Osteocyte (in vitro differentiated cells): ENCODE results near the gene OR10T2. TPM values are rescaled to one million over a fixed set of nuclear protein-coding genes. Genes with fewer than 3 reads are reported as not detected.

Experiments
- DNase-seq: peaks from one replicate; pipeline ENCODE4 v3.0.0; 2021; ENCODE audit warnings: mixed read lengths; ENCODE audit not compliant: unreplicated experiment; ENCODE audit errors: extremely low spot score
- H3K27ac Mint-ChIP-seq: one replicate; pipeline ENCODE4 v1.8.0; 2021; ENCODE audit warnings: mild to moderate bottlenecking, mixed read lengths; ENCODE audit not compliant: unreplicated experiment
- H3K27me3 Mint-ChIP-seq: one replicate; pipeline ENCODE4 v1.8.0; 2021; ENCODE audit warnings: mixed read lengths; ENCODE audit not compliant: unreplicated experiment
- H3K36me3 Mint-ChIP-seq: one replicate; pipeline ENCODE4 v1.8.0; 2021; ENCODE audit warnings: mixed read lengths; ENCODE audit not compliant: unreplicated experiment
- H3K4me1 Mint-ChIP-seq: one replicate; pipeline ENCODE4 v1.8.0; 2021; ENCODE audit warnings: mixed read lengths; ENCODE audit not compliant: unreplicated experiment
- H3K4me3 Mint-ChIP-seq: one replicate; pipeline ENCODE4 v1.8.0; 2021; ENCODE audit warnings: mild to moderate bottlenecking, moderate library complexity, mixed read lengths; ENCODE audit not compliant: unreplicated experiment
- H3K9me3 Mint-ChIP-seq: one replicate; pipeline ENCODE4 v1.8.0; 2021; ENCODE audit warnings: mixed read lengths; ENCODE audit not compliant: unreplicated experiment
- CTCF ChIP-seq: fragments of 200-600 bp; sonication (generic); IDR thresholded peaks from 2 replicates; pipeline ENCODE4 v1.5.0; 2021; ENCODE audit warnings: antibody characterized with exemption, mild to moderate bottlenecking, moderate library complexity
- total RNA-seq: library from RNA; stranded (reverse); gene quantifications from 2 replicates; pipeline ENCODE4 v1.2.1, GENCODE V29; 2021

Gene OR10T2
- total RNA-seq, 1 donor from 2014 or later, result not detected

- H3K27me3 Mint-ChIP-seq, result no peaks in the 10 kb centered on the region
- no peak overlapping the region for H3K4me3 Mint-ChIP-seq
- no peaks in the 10 kb centered on the region for H3K4me1 Mint-ChIP-seq
- no peaks in the 10 kb centered on the region for H3K9me3 Mint-ChIP-seq
- DNase-seq, result no peak
- no peaks in the 10 kb centered on the region for H3K36me3 Mint-ChIP-seq
- no peak for TF ChIP-seq CTCF
- no peak overlapping the region for H3K27ac Mint-ChIP-seq
These were observed 1.6 kb upstream of the OR10T2 start for GRCh38 chr1:158400871-158401270.

GRCh38 chr1:158396646-158397045, 2.6 kb downstream of the OR10T2 start:
- Mint-ChIP-seq H3K27ac (no peak overlapping the region), H3K27me3 (no peaks in the 10 kb centered on the region), H3K4me3 (no peak overlapping the region), H3K36me3 (no peaks in the 10 kb centered on the region), H3K9me3 (no peaks in the 10 kb centered on the region), H3K4me1 (no peaks in the 10 kb centered on the region)
- no peak for DNase-seq
- TF ChIP-seq CTCF, result no peak

GRCh38 chr1:158393476-158393875, 5.8 kb downstream of the OR10T2 start:
- H3K9me3 Mint-ChIP-seq, result no peaks in the 10 kb centered on the region
- TF ChIP-seq CTCF, result no peak
- no peak overlapping the region for H3K4me3 Mint-ChIP-seq
- H3K4me1 Mint-ChIP-seq, result no peaks in the 10 kb centered on the region
- no peaks in the 10 kb centered on the region for H3K36me3 Mint-ChIP-seq
- DNase-seq, result no peak
- no peaks in the 10 kb centered on the region for H3K27me3 Mint-ChIP-seq
- no peak overlapping the region for H3K27ac Mint-ChIP-seq

GRCh38 chr1:158391099-158391498, 8.2 kb downstream of the OR10T2 start:
- H3K4me1 Mint-ChIP-seq, result no peaks in the 10 kb centered on the region
- H3K36me3 Mint-ChIP-seq, result no peaks in the 10 kb centered on the region
- H3K27me3 Mint-ChIP-seq, result no peaks in the 10 kb centered on the region
- H3K4me3 Mint-ChIP-seq, result no peak overlapping the region
- H3K9me3 Mint-ChIP-seq, result no peaks in the 10 kb centered on the region
- no peak for DNase-seq
- no peak overlapping the region for H3K27ac Mint-ChIP-seq
- no peak for TF ChIP-seq CTCF

GRCh38 chr1:158390331-158390730, 8.9 kb downstream of the OR10T2 start:
- H3K27ac Mint-ChIP-seq, result no peak overlapping the region
- no peaks in the 10 kb centered on the region for H3K27me3 Mint-ChIP-seq
- H3K4me1 Mint-ChIP-seq, result no peaks in the 10 kb centered on the region
- DNase-seq, result no peak
- no peak for TF ChIP-seq CTCF
- H3K9me3 Mint-ChIP-seq, result no peaks in the 10 kb centered on the region
- no peak overlapping the region for H3K4me3 Mint-ChIP-seq
- no peaks in the 10 kb centered on the region for H3K36me3 Mint-ChIP-seq
